ENCODE data around the gene MAP4.

GRCh38 chr3:47961036-47961435 lies 55.2 kb downstream of the MAP4 start:
- no peak for TF ChIP-seq CTCF (IDR thresholded peaks at IDR 0.05)
- no peak for TF ChIP-seq POLR2A (IDR thresholded peaks at IDR 0.05)

All from heart left ventricle (tissue), 13 donors.